Measurements from ENCODE around the gene SUDS3.

SUDS3 gene

DNA sequence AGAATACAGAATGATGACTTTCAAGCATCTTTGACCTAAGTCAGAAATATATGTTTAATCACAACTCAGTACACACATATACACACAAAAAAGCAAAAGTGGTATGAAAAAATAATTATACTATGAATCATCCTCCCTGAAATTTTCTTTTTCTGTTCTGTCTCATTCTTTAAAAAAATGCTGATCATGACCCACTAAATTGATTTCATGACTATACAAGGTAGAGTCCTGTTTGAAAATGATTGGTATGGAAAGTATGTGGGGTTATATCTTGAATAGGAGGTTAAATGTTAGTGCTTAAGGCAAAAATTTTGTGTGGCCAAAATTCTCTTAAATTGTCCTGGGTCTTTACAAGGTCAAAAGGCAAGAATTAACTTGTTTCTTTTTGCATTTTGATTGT lies 80.4 kb downstream of the SUDS3 start:
- no peak for DNase-seq

DNA sequence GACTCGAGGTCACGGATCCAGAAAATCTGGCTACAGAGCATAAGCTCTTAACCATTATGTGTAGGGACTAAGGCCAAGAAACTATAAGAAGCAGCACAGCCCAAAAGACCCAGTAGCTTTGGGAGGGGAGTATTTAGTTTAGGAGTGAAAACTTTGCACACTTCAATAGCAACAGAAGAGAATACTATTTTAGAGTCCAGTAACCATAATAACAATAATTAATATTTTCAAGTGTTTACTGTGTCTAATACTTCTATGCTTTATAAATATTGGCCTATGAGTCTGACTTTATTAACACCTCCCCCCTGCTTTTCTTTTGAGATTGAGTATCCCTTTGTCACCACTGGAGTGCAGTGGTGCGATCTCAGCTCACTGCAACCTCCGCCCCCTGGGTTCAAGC lies 82.8 kb downstream of the SUDS3 start:
- DNase-seq, result no peak

DNA sequence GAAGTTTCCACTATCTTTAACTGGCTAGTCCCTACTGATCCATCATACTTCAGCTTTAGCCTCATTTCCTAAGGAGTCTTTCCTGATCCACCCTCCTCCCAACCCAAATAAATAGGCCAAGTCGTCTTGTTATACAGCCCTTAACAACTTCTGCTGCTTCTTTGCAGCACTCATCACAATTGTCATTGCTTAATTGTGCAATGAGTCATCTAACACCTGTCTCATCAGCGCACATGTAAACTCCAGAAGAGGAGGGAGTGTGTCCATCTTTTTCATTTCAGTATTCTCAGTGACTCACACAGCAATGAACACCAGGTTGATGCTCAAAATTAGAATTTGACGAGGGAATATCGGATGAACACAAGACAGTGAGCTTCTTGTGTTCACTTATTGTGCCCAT lies 87.3 kb downstream of the SUDS3 start:
- no peak for DNase-seq

DNA sequence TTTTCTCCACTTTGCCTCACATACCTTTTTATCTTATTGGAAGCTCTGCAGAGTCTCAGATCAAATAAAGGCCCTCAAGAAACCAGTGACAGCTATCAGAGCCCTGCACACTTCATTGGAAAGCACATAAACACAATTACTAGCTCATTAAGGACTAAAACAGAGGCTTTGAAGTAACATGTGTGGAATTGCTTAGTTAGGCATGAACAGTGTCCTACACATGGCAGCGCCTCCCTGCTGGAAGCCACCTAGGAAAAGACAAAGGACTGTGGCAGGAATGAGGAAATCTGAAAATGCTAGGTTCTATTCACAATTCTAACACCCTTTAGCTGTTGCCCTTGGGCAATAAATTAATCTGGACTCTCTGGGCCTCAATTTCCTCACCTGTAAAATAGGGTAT lies 89.4 kb downstream of the SUDS3 start:
- no peak for DNase-seq

Measured in NCI-H510A (cell line).